ENCODE measurements around the gene ONECUT1.
A peak's percentile ranks its signal among the peaks of the same experiment; 100 is the strongest.

The ONECUT1 gene

GRCh38 chr15:52730594-52730993, 59.5 kb downstream of the ONECUT1 start:
- no peak for DNase-seq

GRCh38 chr15:52730173-52730572, 60.0 kb downstream of the ONECUT1 start:
- no peak for DNase-seq

- peak; percentile 31 for DNase-seq
Observed at GRCh38 chr15:52728899-52729298, 61.2 kb downstream of the ONECUT1 start.

DNA sequence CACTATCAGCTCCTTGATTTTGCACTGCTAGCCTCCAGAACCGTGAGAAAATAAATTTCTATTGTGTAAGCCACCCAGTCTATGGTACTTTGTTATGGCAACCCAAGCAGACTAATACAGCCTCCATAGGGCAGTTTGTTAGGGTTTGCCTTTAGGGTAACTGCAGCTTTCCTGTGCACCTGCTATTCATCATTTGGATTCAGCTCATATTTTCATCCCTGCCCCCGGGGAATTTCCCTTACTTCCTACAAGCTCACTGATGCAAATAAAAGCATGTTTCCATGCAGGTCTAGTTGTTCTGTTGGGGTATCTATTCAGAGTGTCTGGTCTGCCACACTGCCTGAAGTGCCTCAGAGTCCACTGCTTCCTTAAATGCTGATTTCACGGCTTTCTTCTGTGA, 62.3 kb downstream of the ONECUT1 start:
- no peak for DNase-seq

DNA sequence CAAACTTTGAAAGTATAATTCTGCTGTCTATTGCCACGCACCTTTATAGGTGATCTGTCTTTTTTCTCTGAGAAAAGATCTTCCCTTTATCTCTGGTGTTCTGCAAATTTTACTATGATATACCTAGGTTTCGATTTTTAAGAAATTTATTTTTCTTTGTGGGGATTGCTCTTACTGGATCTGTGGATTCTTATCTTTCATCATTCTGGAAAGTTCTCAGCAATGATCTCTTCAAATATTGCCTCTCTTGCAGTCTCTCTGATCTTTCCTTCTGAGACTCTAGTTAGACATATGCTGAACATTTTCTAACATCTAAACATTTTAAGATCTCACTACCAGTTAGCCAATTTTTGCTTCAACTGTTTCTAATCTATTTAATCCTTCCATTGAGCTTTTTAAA, 63.9 kb downstream of the ONECUT1 start:
- DNase-seq: no peak

GRCh38 chr15:52718551-52718950, 71.6 kb downstream of the ONECUT1 start:
- no peak for DNase-seq

- DNase-seq: no peak
Observed at GRCh38 chr15:52717924-52718323, 72.2 kb downstream of the ONECUT1 start.

DNA sequence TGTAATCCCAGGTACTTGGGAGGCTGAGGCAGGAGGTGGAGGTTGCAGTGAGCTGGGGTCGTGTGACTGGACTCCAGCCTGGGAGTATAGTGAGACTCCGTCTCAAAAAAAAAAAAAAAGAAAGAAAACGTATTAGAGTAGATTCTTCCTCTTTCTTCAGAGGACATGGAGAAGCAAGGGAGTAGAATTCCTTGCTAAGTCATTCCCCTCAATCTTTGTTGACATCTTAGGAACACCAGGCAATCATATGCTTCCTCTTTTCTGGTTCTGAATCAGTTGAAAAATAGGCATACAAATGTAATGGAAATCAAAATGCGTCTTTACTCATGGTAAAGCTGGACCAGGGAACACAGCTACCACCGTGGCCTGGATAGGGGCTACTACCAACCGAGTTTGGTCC, 72.7 kb downstream of the ONECUT1 start:
- DNase-seq: no peak

- DNase-seq: no peak
Observed at GRCh38 chr15:52716536-52716935, 73.6 kb downstream of the ONECUT1 start.

DNA sequence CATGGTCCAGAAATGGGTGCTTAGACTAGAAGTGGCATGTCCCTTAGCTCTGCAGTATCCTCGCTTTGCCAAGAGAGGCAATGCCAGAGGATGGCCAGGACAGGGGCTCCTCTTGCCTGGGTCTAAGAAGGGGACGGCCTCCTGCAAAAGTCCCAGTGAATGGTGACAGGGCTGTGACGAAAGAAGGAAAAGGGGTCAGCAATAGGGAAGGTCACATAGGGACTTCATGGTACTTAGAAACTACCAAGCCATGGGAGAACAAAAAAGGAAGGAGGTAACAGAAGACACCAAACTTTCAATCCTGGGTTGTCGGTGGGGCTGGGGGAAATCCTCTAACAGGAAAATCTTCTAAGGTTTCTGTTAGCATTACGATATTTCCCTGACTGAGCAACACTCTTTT, 74.7 kb downstream of the ONECUT1 start:
- DNase-seq: no peak

GRCh38 chr15:52714968-52715367, 75.2 kb downstream of the ONECUT1 start:
- DNase-seq: no peak

- DNase-seq: no peak
Observed at GRCh38 chr15:52710708-52711389, 79.3 kb downstream of the ONECUT1 start.

DNA sequence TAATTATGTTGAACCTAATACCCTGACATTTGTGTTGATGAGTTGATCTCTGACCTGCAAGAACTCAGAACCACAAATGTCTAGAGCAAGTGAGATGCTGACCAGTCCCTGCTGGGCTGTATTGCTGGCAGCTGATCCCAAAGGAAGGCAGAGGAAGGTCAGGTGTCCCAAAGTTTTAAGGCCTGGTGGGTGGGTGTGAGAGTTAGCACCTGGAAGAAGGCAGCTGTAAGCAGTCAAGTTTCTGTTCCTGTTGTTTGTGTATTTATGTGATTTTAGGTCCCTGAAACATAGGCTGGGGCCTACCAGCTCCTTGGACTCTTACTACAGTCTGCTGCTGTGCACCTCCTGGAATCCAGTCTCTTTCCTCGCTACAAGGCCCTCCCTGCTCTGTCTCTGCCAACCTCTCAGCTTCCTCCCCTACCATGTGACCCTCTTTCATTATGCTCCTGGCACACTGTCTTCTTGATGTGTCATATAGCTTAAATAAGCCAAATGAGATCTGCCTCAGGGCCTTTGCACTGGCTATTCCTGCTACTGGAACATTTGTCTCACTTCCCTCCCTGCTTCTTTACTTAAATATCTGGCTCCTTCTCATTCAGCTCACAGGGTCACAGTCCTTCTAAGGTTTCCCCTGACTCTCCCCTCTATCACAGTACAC, 80.0 kb downstream of the ONECUT1 start:
- DNase-seq: no peak

GRCh38 chr15:52709187-52709981, 80.8 kb downstream of the ONECUT1 start:
- no peak for DNase-seq

Data from kidney glomerular epithelial cell (primary cell).